HG03565 (cell line): ENCODE measurements around the gene SNX24.

Experiments used
- ATAC-seq: cut with Tn5 transposase; IDR thresholded peaks from one replicate; pipeline ENCODE4 v1.9.1; 2021; ENCODE audit warnings: mild to moderate bottlenecking, moderate library complexity; ENCODE audit not compliant: unreplicated experiment

SNX24 gene

DNA sequence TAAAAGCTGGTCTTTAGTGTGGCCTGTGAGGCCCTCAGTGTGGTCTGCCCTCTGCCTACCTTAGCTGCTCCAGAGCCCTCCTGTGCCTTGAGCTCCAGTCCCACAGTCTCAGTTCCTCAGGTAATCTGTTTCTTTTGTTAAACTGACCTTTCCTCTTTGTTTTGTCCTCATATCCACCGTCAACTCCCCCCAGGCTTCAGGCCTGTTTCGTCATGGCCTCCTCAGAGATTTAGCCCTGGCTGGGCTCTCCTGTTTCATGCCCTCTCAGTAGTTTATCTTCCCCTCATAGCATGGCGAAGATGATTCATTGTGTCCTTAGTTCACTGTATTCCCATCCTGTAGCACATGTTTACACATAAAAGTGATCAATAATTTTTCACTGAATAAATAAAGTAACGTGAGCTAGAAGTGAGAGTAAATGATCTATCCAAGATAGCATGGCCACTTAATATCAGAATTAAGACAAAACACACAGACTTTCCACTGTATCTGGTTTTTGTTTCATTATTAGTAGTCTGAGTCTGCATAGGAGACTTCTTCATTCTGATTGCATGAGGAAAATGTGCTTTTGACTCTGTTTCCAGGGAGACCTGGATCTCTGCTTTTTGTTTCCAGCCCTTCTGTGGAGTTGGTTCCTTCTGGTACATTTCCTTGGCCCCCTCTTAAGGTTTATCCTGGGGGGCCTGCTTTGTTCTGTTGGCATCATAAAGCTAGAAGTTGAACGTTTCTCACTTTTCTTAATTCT is 70.5 kb downstream of the SNX24 start:
- peak; percentile 95 for ATAC-seq

DNA sequence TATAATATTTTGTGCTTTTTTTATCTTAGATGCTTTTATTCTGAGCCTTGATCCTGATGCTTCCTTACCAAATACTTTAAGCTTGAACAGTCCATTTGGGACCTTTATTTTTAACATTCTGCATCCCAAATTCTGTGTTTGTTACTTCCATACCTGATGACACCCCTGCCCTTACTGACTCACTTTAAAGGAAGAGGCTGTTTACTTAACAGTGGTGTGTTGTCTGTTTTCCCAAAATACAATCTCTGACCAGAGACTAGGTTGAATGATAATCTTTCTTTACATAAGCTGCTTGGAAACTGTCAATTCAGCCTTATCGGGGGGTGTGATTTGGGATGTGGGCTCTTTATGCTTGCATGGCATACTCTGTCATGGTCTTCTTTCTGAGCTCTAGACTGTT is 71.1 kb downstream of the SNX24 start:
- no peak for ATAC-seq

DNA sequence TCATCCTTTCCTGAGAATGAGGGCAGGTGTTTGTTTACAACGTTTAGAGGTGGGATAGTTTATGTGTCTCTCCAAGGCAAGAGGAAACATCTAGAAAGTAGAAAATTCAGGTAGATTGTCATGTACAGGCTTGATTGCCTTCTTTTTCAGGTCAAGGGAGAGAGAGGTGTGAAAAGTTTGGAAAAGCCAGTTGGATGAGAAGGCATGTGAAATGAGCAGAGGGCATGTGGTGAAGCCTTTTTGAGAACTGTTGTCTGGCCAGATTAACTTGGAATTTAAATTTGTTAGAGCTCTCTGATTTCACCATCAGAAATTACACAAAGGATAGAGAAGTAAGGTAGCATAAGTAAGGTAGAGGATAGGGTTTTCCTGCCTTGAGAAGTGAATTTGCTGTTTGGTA is 74.6 kb downstream of the SNX24 start:
- no peak for ATAC-seq

DNA sequence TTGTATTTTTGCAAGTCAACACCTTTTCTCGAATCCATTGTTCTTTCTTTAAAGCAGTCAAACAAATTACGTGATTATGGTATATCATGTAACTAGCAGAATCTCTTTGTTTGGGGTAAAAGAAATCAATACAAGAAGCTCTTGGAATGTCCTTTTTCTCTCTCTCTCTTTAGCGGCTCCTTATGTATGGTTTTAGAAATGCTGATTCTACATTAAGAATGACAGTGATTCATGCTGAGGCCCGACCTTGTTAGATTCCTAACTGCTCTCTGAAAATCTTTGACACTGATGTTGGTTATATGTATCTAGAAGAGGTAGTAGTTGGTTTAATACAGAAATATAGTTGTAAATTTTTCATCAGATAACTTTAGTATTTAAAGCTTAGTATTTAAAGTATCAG is 76.4 kb downstream of the SNX24 start:
- ATAC-seq, result no peak

DNA sequence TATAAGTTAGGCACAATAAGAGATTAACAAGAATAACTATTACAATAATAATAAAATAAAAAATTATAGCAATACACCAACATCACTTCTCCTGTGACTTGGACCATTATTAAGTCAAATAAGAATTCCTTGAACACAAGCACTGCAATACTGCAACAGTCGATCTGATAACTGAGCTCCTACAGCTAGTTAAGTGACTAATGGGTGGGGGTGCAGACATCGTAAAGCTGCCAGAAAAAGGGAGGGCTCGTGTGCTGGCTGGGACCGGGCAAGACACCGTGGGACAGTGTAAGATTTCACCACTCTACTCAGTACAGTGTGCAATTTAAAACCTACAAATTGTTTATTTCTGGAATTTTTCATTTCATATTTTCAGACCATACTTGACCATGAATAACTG is 78.8 kb downstream of the SNX24 start:
- no peak for ATAC-seq

DNA sequence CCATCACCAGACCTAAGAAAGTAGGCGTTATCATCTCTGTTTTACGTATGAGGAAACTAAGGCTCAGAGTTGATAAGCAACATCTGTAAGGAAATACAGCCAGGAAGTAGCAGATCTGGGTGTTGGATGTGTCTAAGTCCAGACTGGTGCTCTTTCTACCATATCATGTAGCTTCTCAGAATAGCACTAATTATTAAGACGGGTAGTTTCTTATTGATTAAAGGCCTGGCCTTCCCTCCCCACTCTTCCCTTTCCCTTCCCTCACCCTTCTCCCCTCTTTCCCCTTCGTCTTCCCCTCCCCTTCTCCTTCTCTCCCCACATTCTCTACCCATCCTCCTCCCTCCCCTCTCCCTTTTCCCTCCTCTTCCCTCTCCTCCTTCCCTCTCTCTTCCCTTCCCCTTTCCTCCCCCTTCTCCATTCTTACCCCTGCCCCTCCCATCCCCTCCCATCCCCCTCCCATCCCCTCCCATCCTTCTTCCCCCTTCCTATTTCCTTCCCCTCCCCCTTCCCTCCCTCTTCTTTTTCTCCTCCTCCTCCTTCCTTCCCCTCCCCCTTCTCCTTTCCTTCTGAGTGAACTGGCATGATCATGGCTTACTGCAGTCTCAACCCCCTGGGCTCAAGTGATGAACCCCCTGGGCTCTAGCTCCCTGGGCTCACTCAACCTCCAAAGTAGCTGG is 79.4 kb downstream of the SNX24 start:
- ATAC-seq, result no peak

DNA sequence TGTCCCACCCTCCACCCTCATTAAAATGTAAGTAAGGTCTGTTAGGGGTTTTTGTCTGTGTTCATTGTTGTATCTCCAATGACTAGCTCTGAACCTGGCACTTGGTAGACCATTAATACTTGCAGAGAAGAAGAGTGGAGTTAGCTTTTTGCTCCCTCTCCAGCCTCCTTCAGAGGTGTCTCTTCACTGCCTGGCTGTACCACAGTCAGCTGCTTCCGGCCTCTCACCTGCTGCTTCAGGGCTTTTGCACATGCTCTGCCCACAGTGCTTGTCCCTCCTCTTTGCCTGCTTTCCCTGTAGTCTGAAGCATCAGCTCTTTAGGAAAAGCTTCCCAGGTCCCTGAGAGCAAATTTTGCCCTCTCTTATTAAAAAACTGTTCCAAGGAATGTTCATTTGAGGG is 83.6 kb downstream of the SNX24 start:
- ATAC-seq, result no peak

DNA sequence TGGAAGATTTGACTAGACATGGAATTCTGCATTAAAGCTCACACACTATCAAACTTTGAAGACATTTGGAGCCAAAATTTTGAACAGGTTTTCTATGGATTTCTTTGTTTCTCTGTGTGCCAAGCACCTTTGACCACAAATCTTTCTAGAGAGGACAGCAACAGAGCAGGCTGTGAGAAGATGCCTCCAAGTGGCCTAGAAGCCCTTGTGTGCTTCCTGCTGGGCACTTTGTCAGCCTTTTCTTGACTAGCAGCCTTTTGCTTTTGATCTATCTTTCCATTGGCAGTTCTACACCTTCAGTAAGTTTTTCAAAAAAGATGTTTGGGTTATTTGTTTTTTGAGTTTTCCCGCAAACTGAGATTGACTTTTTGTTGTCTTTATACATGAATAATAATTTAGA is 84.6 kb downstream of the SNX24 start:
- ATAC-seq, result no peak

DNA sequence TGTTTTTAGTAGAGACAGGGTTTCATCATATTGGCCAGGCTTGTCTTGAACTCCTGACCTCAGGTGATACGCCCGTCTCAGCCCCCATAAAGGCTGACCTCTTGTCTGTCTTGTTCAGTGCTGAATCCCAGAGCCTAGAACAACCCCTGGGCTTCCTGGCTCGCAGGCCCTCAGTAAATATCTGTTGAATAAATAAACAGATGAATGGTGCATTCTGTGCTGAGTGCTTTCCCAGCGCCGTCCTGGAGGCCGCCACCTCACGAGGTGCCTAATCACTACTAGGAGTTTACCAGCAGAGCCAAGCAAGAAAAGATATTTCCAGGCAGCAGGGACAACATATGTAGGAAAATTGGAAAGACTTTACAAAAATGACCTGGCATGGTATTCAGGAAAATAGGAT is 88.5 kb downstream of the SNX24 start:
- no peak for ATAC-seq

DNA sequence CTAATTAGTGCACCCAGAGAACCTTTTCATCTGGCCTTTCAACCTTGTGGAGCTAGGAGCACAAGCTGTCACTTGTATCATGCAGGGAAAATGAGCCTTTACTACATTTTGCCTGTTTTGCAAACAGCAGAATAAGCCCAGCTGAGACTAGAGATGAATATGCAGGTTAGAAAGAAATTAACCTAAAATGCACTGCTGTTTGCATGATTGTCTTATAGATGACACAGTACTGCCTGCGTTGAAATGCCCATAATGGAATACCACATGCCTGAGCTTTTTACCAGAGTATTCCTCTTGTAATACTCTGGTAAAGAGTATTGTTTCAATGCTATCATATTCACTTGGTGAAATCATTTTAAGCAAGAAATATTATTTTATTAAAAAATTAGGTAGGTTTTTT is 90.7 kb downstream of the SNX24 start:
- no peak for ATAC-seq

DNA sequence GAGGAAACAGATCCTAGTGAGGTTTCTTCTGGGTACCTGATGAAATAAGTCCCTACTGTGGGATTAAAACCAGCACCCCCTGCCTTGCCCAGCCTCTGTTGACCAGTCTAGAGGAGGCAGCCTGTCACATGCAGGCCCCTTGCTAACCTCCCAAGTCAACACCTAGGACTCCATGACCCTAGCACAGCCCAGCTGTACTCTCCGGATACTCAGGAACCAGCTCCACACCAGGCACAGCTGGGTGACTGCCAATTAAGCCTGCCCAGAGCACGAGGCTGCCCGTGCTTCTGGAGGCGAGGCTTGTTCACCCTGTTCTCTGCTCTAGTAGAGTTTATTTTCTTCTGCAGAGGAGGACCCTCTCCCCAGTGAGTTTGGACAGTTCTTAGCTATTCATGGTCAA is 92.5 kb downstream of the SNX24 start:
- ATAC-seq, result no peak

DNA sequence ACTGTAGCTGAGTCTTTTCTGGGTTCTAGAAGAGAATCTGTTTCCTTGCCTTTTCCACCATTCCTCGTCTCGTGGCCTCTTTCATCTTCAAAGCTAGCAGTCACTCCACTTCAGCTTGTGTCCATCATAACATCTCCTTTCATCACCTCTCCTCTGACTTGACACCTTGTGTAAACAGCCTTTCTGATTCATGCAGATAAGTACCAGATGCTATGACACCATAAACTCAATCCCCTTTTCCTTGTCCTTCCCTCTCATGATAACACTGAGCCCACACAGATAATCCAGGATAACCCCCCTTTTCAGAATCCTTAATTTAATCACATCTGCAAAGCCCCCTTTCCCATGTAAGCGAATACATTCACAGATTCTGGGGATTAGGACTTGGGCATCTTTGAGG is 95.5 kb downstream of the SNX24 start:
- ATAC-seq, result no peak

DNA sequence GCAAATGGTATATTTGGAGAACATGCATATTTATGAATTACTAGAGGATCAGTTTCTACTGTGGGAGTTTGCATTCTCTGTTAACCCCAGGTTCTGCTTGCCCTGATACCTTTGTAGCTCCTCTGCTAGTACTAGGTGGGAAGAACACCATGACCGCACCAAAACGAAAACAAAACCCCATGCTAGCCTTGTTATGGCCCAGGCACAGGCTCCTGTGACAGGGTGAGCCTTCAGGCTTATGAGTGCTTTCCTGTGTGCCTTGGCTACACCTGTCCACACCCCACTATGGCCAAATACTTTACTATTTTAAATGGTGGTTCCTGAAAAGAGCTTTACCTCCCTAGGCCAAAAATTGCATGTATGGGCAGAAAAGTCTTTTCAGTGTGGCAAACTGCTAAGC is 96.3 kb downstream of the SNX24 start:
- ATAC-seq, result no peak

DNA sequence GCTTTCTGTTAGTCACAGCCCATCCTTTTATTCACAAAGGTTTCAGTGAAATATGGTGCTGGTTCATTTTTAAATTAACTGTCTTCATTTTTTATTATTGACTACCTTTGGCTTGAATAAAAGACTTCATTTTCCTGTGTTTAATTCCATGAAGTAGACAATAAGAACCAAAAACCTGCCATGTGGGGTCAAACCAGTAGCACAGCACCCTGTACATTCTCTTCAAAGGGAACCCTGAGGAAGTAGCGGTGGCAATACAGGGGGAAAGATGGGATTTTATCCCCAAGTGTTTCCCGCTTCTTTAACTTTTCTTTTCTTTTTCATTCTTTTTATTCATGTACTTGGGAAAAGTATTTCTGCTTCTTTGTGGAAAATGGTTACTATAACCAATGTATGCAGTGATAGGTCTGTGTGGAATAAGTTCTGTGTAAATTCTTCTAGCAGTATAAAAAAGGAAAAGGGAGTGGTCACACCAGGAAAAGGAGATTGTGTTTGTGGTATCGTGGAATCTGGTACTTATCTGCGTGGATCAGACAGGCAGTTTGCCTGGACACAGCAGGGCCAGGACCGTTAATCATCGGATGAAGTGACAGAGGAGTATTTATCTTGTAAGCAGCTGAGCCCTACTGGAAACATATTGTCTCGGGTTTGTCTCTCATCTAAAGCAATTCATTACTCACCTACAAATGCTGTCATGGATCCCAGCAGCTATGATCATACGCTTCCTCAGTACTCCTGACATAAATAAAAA is 96.9 kb downstream of the SNX24 start:
- ATAC-seq, result no peak

DNA sequence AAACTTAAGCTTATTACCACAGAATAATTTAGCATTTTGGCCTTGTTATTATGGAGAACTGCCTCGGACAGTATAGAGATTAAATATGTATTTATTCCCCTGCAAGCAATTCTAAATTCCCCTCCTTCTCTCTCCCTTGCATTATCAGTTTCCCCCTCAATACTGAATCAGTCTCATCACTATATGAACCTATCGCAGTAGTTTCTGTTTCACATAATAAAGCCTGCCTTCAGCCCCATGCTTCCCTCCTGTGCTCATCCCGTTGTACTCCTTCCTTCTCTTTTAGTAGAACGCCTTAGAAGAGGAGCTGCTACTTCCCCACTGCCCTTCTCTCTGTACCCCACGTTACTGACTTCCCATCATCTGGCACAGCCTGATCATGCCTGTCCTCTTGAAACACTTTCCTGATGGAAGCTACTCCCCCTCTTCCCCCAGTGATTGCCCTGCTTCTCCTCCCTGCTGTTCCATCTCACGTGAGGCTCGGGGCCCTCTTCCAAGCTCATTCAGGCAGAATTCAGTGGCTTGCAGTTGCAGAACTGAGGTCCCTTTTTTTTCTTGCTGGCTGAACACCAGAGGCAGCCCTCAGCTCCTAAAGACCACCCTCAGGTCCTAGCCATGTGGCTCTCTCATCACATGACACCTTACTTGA is 97.8 kb downstream of the SNX24 start:
- ATAC-seq, result no peak

DNA sequence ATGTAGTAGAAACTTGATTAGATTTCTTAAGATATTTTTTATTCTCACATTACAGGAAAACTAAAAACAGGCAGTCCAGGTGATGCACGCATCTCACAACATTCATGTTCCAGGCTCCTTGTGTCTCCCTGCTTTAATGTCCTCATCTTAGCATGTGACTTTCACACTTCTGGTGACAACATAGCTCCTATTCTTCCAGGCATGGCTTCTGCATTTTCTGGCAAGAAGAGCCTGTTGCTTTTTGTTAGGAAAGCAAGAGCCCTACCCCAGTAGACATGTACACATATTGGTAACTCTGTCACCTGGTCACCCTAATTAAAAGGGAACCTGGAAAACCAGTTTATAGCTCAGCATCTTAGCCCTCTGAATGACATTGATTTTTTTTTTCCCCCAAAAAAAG is 98.6 kb downstream of the SNX24 start:
- ATAC-seq, result no peak

DNA sequence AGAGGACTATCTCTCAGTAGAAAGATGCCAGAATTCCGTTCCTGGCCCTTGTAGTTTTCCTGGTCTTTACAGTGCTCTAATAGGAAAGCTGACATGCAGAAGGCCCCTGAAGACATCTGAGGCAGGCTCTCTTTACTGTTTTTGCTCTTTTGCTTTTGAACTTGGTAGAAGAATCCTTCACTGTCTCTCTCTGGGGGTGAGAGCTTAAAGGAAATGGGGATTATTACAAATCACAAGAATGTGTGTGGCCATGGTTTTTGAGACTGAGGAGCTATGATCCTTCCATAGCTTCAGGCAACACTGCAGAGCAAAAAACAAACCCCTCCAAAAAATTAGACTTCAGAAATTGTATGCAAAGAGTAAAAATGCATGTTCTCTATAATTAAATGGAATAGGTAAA is 102.0 kb downstream of the SNX24 start:
- no peak for ATAC-seq

DNA sequence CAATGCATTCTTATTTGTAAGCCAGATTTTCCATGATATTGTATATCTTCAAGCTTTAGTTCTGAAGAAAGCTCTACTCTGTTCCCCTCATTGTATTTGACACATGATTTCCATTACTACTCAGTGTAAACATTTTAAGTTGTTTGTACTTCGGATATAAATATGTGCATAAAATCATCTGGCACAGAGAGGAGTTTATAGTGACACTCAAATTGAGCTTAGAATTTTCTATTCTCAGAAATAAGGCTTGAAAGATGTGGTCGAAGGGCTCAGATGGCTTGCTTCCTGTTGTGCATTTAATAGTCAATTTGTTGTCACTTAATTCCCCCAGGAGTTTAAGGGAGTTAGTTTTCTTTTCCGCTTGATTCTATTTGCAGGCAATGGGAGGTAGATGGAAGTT is 102.4 kb downstream of the SNX24 start:
- ATAC-seq, result no peak

DNA sequence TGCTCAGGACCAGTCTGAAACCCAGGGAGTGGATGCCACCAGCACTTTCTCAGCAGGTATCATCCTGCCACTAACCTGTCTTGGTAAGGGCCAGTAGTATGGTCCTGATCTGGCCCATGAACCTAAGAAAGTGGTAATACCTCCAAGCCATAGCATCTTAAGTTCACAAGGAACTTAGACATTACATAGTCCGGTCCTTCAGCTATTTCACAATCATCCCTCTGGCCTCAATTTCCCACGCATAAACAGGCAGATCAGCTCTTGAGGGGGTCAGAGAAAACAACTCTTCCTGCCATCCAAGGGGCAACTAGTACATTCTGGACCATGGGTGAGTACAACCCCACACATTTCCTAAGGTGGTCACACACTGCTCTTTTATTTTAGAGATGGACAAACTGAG is 102.9 kb downstream of the SNX24 start:
- ATAC-seq, result no peak

DNA sequence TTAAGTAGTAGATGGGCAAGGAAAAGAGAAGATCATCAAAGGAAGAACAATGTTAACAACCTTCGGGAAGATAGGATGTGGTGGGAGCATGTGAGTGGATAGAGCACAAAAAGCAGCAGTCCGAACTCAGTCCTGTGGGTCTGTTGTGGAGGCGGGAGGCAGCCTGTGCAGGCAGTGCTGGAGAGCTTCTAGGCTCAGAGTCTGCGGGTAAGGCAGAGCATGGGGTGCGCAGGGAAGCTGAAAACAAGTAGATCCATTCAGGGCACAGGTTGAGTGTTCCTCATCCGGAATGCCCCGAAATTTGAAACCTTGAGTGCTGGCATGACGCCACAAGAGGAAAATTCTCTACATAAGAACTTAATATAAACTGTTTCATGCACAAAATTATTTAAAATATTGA is 106.2 kb downstream of the SNX24 start:
- ATAC-seq, result no peak

DNA sequence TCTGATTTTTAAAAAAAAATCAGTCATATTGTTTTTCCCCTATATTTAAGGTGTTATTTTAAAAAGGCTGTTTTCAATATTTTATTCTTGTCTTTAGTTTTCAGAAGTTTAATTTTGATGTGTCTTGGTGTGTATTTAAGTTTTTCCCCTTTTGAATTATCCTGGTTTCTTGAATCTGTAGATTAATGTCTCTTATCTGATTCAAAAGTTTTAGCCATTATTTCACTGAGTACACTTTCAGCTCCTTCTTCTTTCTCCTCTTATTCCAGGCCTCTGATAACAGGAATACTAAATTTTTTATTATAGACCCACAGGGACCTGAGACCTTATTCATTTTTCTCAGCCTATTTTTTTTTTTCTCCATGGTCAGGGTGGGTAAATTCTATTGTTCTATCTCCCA is 109.3 kb downstream of the SNX24 start:
- no peak for ATAC-seq

DNA sequence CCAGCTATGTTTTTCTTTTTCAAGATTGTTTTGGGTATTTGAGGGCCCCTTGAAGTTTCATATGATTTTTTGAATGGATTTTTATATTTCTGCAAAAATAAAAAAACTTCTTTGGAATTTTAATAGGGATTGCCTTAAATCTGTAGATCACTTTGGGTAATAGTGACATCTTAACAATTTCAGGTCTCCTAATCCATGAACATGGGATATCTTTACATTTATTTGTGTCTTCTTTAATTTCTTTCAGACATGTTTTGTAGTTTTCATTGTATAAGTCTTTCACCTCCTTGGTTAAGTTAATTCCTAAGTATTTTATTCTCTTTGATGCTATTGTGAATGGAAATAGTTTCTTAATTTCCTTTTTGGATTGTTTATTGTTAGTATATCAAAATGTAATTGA is 112.0 kb downstream of the SNX24 start:
- no peak for ATAC-seq
